Right lobe of liver (tissue), 6 donors: ENCODE results near the gene LPXN. TPM values are rescaled to one million over a fixed set of nuclear protein-coding genes. Genes with fewer than 3 reads are reported as not detected.
"Not testable (repeated sequence)": the region's sequence is repeated elsewhere in the genome, so short reads cannot be mapped to it uniquely, and the experiment has no call there.

Source experiments
- ATAC-seq, 4 donors: fragments of 200-7000 bp; cut with Tn5 transposase; one replicate each; pipeline ENCODE4 v1.9.1; 2020; ENCODE audit warnings: mild to moderate bottlenecking in 4 of 4, moderate library complexity in 4 of 4
- DNase-seq, 3 donors: peaks; one replicate each; pipeline ENCODE4 v3.0.0-alpha.2; 2020
- H3K27ac ChIP-seq, 3 donors: fragments of 200-600 bp; one replicate each; pipeline ENCODE4 v1.8.0; 2022
- H3K27me3 ChIP-seq, 2 donors: fragments of 200-600 bp; one replicate each; pipeline ENCODE4 v1.8.0; 2022
- H3K36me3 ChIP-seq, 4 donors: fragments of 200-600 bp; sonication (generic) in 1 of 4; one replicate each; pipeline versions ENCODE4 v1.5.1 to v1.8.0; 2017 to 2022; ENCODE audit warnings: control low read depth in 1 of 4
- H3K4me1 ChIP-seq, 4 donors: fragments of 200-600 bp; sonication (generic) in 1 of 4; one replicate each; pipeline versions ENCODE4 v1.5.1 to v1.8.0; 2017 to 2022; ENCODE audit warnings: control low read depth in 1 of 4
- H3K4me3 ChIP-seq, 3 donors: fragments of 200-600 bp; one replicate each; pipeline ENCODE4 v1.8.0; 2022
- H3K9me3 ChIP-seq, 4 donors: fragments of 200-600 bp; sonication (generic) in 1 of 4; one replicate each; pipeline versions ENCODE4 v1.5.1 to v1.8.0; 2017 to 2022; ENCODE audit warnings: control low read depth in 1 of 4
- POLR2A ChIP-seq: fragments of 450-650 bp; IDR thresholded peaks from one replicate; pipeline ENCODE4 v1.6.1; 2017; ENCODE audit warnings: antibody characterized with exemption, mild to moderate bottlenecking
- WGBS: methylation state at CpG from one replicate; pipeline ENCODE4 v1.1.6; 2018; ENCODE audit warnings: low coverage, low lambda C conversion rate; ENCODE audit not compliant: insufficient coverage; ENCODE audit errors: missing lambda C conversion rate; 5-methylcytosine and 5-hydroxymethylcytosine counted together
- intact Hi-C, 2 donors: fragments of 100-400 bp; cut with DNase I; formaldehyde crosslinking; loops; one replicate each; pipeline versions ENCODE4 v1.11.2 to v1.14.1; 2022
- total RNA-seq, 6 experiments: library from RNA; depleted of rRNA in 2 of 6; stranded (reverse); fragments of >200 nt in 2 of 6; fragmentation: NEBNext Ultra II Directional in 3 of 6; extraction: Animal tissue kit (Norgen Biotek cat#: 25700) in 3 of 6; gene quantifications; one replicate each; pipeline versions ENCODE4 v1.1.0 to v1.2.4, GENCODE V29; 2016 to 2023
- TF ChIP-seq, protein P1 (sequence below), 4 donors: fragments of 200-600 bp in 3 of 4; fragments of 450-650 bp in 1 of 4; IDR thresholded peaks; one replicate each; pipeline versions ENCODE4 v1.5.1 to v1.8.0; 2016 to 2022; ENCODE audit warnings: antibody characterized with exemption in 4 of 4, mild to moderate bottlenecking in 2 of 4
- donor health status: DM: no; HTN: yes; CAD: no.
- donor health status: DM: no; HTN: no; CAD: no.
- donor health status: DM: no; HTN: no; CAD: no.
- donor health status: DM: no; HTN: yes; CAD: no.
- donor health status: DM: no; HTN: yes; CAD: no.

LPXN gene
- total RNA-seq, 6 experiments from 2014 or later: 3.9 to 8.4 (median 5.5) TPM

DNA sequence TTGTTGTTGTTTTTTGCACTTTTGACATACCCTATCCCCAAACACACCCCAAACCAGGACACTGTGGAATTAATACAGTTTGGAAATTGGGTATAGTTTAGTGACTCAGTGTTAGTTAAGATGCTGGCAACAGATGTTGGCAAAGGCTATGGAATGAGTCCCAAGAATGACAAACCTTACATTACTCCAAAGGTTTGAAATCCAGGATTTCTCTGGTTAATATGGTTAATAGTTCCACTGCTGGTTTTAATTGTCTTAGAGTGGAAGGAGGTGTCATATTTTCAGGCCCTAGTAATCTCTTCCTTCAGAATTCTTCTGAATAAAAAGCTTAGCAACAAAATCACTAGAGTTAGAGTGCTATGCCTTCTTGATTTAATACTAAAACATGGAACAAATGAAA is 775 bp downstream of the LPXN start:
- Histone ChIP-seq H3K27me3 (no peaks in the 10 kb centered on the region), H3K4me1 (peaks cover 0 to 26% (median 6%) of the 10 kb centered on the region in 4 donors), H3K36me3 (peaks cover 0 to 1% (median 0%) of the 10 kb centered on the region in 4 donors), H3K27ac (peak overlapping the region in 2 of 3 donors; percentile 21 to 25), H3K4me3 (peak overlapping the region in 1 of 3 donors; percentile 17), H3K9me3 (no peaks in the 10 kb centered on the region)
- DNase-seq (no peak), ATAC-seq (no peak)
- no peak for TF ChIP-seq POLR2A
- TF ChIP-seq, protein P1, sequence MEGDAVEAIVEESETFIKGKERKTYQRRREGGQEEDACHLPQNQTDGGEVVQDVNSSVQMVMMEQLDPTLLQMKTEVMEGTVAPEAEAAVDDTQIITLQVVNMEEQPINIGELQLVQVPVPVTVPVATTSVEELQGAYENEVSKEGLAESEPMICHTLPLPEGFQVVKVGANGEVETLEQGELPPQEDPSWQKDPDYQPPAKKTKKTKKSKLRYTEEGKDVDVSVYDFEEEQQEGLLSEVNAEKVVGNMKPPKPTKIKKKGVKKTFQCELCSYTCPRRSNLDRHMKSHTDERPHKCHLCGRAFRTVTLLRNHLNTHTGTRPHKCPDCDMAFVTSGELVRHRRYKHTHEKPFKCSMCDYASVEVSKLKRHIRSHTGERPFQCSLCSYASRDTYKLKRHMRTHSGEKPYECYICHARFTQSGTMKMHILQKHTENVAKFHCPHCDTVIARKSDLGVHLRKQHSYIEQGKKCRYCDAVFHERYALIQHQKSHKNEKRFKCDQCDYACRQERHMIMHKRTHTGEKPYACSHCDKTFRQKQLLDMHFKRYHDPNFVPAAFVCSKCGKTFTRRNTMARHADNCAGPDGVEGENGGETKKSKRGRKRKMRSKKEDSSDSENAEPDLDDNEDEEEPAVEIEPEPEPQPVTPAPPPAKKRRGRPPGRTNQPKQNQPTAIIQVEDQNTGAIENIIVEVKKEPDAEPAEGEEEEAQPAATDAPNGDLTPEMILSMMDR (IDR thresholded peaks at IDR 0.05): no peak
- intact Hi-C loops: no loop called here

DNA sequence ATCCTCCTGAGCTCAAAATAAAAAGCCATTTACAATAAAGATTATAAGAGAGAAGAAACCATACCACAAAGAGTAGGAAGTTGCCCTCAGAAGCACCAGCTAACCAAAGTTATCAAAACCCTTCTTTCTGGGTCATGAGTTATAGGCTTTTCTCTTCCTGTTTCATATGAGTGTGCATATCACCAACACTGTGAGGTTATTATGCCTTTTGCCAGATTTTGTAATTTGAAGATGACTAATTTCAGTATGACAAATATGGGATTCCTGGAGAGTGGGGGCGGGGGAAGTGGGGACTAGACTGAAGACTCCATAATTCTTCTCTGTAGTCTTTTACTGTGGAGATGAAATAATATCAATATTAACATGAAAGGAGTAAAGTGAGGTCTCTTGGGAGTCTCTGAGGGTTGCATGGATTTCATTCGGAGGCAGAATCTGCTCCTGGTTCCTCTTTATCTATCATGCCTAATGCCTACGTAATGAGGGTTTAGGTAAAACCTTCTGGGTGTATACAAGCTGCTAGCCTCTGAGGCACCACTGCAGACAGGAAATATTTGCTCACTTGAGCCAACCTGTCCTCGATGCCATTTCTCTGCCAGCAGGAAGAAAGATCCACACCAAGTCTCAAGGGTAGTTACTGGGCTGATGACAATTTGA is 2.1 kb downstream of the LPXN start:
- peak overlapping the region in 2 of 3 donors; percentile 24 to 29 for H3K27ac ChIP-seq
- TF ChIP-seq, protein P1 (IDR thresholded peaks at IDR 0.05): no peak
- TF ChIP-seq POLR2A: no peak
- 40% methylated on average over 4 of the region's 4 CpGs for WGBS
- DNase-seq: peak in 1 of 3 donors; percentile 52
- intact Hi-C loops: no loop called here
- H3K9me3 ChIP-seq: no peaks in the 10 kb centered on the region
- H3K4me1 ChIP-seq: peaks cover 0 to 26% (median 6%) of the 10 kb centered on the region in 4 donors
- peaks cover 0 to 7% (median 3%) of the 10 kb centered on the region in 4 donors for H3K36me3 ChIP-seq
- peak in 1 of 4 donors; percentile 9 for ATAC-seq
- no peaks in the 10 kb centered on the region for H3K27me3 ChIP-seq
- no peak overlapping the region for H3K4me3 ChIP-seq

DNA sequence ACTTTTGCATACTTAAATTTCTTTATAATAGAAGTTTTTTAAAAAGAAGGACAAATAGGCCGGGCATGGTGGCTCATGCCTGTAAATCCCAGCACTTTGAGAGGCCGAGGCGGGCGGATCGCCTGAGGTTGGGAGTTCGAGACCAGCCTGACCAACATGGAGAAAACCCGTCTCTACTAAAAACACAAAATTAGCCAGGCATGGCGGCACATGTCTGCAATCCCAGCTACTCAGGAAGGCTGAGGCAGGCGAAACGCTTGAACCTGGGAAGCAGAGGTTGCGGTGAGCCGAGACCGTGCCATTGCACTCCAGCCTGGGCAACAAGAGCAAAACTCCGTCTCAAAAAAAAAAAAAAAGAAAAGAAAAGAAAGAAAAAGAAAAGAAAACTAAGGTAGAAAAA is 2.8 kb downstream of the LPXN start:
- peaks cover 0 to 26% (median 6%) of the 10 kb centered on the region in 4 donors for H3K4me1 ChIP-seq
- peak overlapping the region in 1 of 3 donors; percentile 7 for H3K27ac ChIP-seq
- H3K27me3 ChIP-seq, H3K4me3 ChIP-seq, H3K36me3 ChIP-seq, ATAC-seq, intact Hi-C loops, DNase-seq, H3K9me3 ChIP-seq: not testable (repeated sequence)
- 80% methylated on average over 12 of the region's 14 CpGs for WGBS

DNA sequence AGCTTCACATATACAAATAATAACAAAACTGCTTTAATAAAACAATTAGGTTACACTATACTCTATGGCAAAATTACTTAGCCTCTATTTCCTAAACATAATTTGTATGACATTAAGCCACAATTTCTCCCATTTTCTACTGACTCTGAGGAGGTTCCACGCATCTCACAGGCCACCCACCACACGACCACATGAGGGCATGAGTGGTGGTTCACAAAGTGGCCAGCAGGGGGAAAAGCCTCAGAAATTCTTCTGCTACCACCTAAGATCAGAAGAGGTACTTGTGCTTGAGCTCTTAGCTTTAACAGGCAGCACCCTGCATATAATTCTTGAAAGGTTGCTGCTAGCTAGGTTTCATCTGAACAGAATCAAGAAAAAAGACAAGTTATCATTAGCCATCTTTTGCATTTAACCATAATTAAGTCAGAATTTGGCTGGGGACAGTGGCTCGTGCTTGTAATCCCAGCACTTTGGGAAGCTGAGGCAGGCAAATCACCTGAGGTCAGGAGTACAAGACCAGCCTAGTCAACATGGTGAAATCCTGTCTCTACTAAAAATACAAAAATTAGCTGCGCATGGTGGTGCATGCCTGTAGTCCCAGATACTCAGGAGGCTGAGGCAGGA is 7.7 kb downstream of the LPXN start:
- Histone ChIP-seq H3K4me1 (peaks cover 0 to 1% (median 0%) of the 10 kb centered on the region in 4 donors), H3K9me3 (no peaks in the 10 kb centered on the region), H3K4me3 (no peak overlapping the region), H3K36me3 (peaks cover 0 to 13% (median 4%) of the 10 kb centered on the region in 4 donors), H3K27me3 (no peaks in the 10 kb centered on the region), H3K27ac (no peak overlapping the region)
- ATAC-seq: peak; percentile 76 to 88 (median 82)
- no peak for TF ChIP-seq POLR2A
- TF ChIP-seq, protein P1 (IDR thresholded peaks at IDR 0.05): peak; percentile 61 to 80 (median 70)
- WGBS: 22% methylated on average over 2 of the region's 4 CpGs
- peak in 1 of 3 donors; percentile 41 for DNase-seq
- intact Hi-C loops: no loop called here

DNA sequence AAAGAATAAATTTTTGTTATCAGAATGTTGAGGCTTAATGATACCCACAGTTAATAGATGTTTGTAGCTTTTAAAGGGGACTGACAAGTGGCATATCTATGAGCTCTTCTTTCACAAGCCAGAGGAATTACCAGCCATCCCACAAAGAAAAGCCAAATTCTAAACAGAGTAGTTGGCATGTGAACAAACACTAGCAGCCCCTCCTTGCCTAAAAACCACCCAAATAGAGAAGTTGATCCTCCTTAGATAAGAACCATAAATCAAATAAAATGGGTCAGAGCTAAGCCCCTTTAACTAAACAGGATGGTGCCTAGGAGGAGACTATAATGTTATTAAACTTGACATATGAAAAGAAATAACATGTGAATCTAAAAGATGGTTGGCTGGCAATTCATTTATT is 11.4 kb downstream of the LPXN start:
- Histone ChIP-seq H3K27me3 (no peaks in the 10 kb centered on the region), H3K4me1 (peaks cover 0 to 28% (median 14%) of the 10 kb centered on the region in 4 donors), H3K36me3 (peaks cover 0 to 11% (median 2%) of the 10 kb centered on the region in 4 donors), H3K27ac (no peak overlapping the region), H3K4me3 (no peak overlapping the region), H3K9me3 (no peaks in the 10 kb centered on the region)
- ATAC-seq (no peak), DNase-seq (no peak)
- intact Hi-C loops: no loop called here
- no peak for TF ChIP-seq POLR2A
- TF ChIP-seq, protein P1 (IDR thresholded peaks at IDR 0.05): no peak
